Jurkat, Clone E6-1 (cell line): ENCODE results near the gene SUCLA2.

Source experiments
- DNase-seq: peaks from one replicate; pipeline ENCODE4 v3.0.0-alpha.2; 2011; ENCODE audit warnings: low read depth, low spot score
- H3K4me3 ChIP-seq: 2 replicates; pipeline ENCODE4 v1.5.1; 2011; ENCODE audit warnings: mild to moderate bottlenecking, low read length, control low read depth, moderate library complexity

Gene SUCLA2

GRCh38 chr13:47929156-47929555 is 71.9 kb downstream of the SUCLA2 start:
- no peak overlapping the region for H3K4me3 ChIP-seq
- no peak for DNase-seq

GRCh38 chr13:47917022-47917574 is 84.0 kb downstream of the SUCLA2 start:
- no peak for DNase-seq
- no peak overlapping the region for H3K4me3 ChIP-seq

GRCh38 chr13:47908197-47908902 is 92.7 kb downstream of the SUCLA2 start:
- DNase-seq: no peak
- no peak overlapping the region for H3K4me3 ChIP-seq

DNA sequence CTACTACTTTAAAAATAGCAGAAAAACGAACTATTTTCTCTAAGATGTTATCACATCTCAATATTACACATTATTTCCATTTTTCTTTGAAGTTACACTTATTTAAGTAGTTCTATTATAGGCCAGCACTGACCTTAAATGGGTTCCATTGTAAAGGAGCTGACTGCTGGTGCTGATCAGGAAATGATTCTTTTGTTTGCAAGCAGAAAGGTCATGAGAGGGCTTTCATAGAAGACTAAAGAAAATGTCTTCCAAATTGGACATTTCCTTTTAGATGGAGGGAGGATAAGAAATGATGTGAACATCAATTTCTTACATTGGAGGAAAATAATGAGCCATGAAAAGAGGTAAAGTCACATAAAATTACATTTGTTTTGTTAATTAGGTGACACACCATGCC is 96.2 kb downstream of the SUCLA2 start:
- no peak for DNase-seq
- no peak overlapping the region for H3K4me3 ChIP-seq

- no peak overlapping the region for H3K4me3 ChIP-seq
- no peak for DNase-seq
Measured at GRCh38 chr13:47904241-47904640, 96.8 kb downstream of the SUCLA2 start.

DNA sequence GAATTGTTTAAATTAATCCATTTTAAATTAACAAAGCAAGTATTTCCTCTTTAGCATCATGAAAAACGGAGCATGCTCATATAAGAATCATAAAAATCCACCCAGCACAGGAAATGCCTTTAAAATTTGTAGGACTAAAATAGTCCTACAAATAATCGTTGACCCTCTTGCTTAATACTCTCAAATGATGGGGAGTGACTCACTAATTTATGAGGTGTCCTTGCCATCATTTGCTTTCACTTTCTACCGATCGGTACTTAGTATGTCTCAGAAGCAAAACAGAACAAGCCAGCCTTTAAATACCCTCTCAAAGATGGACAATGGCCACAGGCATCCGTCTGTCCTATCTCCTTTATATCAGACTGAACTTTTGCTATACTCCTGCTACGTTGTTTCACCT is 97.2 kb downstream of the SUCLA2 start:
- H3K4me3 ChIP-seq: no peak overlapping the region
- DNase-seq: no peak

DNA sequence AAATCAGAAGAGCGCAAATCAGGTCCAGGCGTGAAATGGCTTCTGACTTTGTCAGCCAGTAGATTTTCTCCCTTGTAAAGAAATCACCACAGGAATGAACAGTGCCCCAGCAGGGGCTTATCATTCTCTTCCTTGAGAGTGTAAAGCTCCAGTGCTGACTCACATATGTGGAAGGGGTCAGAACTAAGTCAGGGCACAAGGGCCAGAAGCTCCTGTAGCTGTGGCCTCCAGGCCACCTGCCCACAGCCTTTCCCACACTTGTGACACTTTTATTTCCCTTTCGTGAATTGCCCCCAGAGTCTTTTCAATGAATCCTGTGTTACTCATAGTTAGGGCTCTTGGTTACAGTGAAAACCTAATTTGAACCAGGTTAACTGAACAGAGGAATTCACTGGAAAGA is 99.6 kb downstream of the SUCLA2 start:
- H3K4me3 ChIP-seq: no peak overlapping the region
- no peak for DNase-seq

DNA sequence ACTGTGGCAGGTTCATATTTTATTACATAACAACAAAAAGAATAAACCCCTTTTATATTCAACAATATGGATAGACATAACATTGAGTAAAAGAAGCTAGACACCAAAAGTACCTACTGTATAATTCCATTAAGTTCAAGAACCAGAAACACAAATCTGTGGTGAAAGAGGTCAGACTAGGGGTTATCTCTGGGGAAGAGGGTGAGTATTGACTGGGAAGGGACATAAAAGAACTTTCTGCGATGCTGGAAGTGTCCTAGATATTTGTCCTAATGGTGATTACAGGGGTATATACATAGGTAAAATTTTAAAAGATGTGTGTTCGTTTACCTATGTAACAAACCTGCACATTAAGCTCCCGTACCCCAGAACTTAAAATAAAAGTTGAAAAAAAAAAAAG is 103.0 kb downstream of the SUCLA2 start:
- DNase-seq: no peak
- H3K4me3 ChIP-seq: no peak overlapping the region

GRCh38 chr13:47897411-47898050 is 103.5 kb downstream of the SUCLA2 start:
- DNase-seq: no peak
- no peak overlapping the region for H3K4me3 ChIP-seq

GRCh38 chr13:47896546-47896945 is 104.5 kb downstream of the SUCLA2 start:
- no peak overlapping the region for H3K4me3 ChIP-seq
- DNase-seq: no peak

- no peak overlapping the region for H3K4me3 ChIP-seq
- no peak for DNase-seq
Measured at GRCh38 chr13:47896111-47896510, 105.0 kb downstream of the SUCLA2 start.

DNA sequence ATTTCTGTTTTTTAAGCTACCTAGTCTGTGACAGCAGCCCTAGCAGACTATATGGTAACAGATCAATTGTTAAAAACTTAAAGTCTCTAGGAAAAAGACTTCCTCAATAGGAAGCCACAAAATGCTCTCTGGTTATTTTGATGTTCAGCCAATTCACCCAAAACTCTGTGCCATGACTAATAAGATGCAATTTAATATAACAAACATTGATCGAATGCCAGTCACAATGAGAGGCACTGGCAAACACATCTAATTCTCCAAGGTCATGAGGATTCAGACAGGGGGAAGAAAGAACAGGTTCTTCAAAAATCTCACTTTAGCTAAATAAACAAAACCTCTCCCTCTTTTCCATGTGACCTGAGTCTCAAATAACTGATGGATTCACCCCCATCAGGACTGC is 107.5 kb downstream of the SUCLA2 start:
- no peak for DNase-seq
- H3K4me3 ChIP-seq: no peak overlapping the region
